ENCODE measurements around the gene EXOC4.
A peak's percentile ranks its signal among the peaks of the same experiment; 100 is the strongest.

EXOC4 gene

DNA sequence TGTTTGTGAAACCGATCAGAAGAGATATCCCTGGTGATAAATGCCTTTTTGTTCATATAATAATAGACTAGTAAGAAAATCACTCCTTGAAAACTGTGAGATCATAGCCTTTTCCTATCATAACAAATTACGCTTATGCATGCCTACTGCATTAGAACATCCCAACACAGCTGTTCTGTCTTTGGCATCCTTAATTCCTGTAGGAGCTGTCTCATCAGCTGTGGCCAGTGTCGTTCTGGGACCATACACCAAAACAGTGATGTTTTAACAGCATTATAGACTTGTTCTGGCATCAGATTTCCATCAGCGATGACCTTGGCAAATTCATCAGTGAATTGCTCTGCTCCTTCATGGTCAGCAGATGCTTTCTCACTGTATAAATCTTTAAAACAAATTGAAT is 450.7 kb downstream of the EXOC4 start:
- peak; percentile 83 for DNase-seq (ENCODE audit: low read depth)
- H3K4me3 ChIP-seq (replicated peaks; ENCODE audit: low read depth, low read length): no peak overlapping the region
- TF ChIP-seq, protein P1, sequence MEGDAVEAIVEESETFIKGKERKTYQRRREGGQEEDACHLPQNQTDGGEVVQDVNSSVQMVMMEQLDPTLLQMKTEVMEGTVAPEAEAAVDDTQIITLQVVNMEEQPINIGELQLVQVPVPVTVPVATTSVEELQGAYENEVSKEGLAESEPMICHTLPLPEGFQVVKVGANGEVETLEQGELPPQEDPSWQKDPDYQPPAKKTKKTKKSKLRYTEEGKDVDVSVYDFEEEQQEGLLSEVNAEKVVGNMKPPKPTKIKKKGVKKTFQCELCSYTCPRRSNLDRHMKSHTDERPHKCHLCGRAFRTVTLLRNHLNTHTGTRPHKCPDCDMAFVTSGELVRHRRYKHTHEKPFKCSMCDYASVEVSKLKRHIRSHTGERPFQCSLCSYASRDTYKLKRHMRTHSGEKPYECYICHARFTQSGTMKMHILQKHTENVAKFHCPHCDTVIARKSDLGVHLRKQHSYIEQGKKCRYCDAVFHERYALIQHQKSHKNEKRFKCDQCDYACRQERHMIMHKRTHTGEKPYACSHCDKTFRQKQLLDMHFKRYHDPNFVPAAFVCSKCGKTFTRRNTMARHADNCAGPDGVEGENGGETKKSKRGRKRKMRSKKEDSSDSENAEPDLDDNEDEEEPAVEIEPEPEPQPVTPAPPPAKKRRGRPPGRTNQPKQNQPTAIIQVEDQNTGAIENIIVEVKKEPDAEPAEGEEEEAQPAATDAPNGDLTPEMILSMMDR (IDR thresholded peaks at IDR 0.05; ENCODE audit: low read length, missing control alignments): no peak

DNA sequence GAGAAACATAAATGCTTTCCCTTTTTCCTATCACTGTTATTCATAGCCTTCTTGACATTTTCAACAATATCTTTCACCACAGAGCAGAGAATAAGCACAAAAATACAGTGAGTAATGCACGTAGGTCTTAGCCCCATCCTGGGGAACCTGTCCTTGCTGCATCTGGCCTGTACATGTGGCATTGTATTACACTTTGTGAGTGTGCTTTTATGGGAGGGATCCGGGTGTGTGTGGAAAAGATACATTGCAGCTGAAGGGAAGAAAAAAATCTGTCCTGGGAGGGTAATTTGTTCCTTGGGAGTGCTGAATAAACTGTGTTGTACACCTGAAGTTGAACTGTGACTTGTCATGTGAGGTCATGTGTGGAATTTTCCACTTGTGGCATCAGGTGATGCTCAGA is 451.6 kb downstream of the EXOC4 start:
- no peak overlapping the region for H3K4me3 ChIP-seq (replicated peaks; ENCODE audit: low read depth, low read length)
- DNase-seq (ENCODE audit: low read depth): no peak
- TF ChIP-seq, protein P1 (IDR thresholded peaks at IDR 0.05; ENCODE audit: low read length, missing control alignments): no peak

DNA sequence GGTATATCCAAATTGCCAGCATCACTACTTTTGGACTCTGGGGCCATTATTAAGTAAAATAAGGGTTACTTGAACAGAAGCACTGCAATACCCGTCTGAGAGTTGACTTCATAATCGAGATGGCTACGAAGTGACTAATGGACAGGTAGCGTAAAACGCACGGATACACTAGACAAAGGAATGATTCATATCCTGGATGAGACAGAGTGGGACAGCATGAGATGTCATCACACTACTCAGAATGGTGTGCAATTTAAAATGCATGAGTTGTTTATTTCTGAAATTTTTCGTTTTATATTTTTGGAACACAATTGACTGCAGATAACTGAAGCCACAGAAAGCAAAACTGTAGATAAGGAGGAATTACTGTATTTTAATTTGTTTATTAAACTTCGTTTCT is 452.7 kb downstream of the EXOC4 start:
- no peak overlapping the region for H3K4me3 ChIP-seq (replicated peaks; ENCODE audit: low read depth, low read length)
- peak; percentile 82 for DNase-seq (ENCODE audit: low read depth)
- TF ChIP-seq, protein P1 (IDR thresholded peaks at IDR 0.05; ENCODE audit: low read length, missing control alignments): no peak

DNA sequence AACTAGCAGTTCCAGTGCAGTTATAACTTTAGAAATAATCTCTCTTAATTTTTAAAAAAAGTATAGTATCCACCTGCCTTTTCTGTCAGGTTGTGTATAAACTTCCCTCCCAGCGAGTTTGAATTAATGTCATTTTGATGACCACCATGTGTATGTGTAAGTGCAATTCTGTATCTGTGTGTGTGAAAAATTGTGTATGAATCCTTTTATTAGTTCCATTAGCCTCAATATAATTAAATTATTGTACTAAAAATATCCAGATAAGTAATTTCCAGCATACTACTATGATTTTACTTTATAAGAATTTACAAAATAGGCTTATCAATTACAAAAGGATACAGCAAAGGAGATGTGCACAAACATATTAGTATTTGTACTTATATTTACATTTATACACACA is 453.1 kb downstream of the EXOC4 start:
- no peak for DNase-seq (ENCODE audit: low read depth)
- TF ChIP-seq, protein P1 (IDR thresholded peaks at IDR 0.05; ENCODE audit: low read length, missing control alignments): no peak
- no peak overlapping the region for H3K4me3 ChIP-seq (replicated peaks; ENCODE audit: low read depth, low read length)

DNA sequence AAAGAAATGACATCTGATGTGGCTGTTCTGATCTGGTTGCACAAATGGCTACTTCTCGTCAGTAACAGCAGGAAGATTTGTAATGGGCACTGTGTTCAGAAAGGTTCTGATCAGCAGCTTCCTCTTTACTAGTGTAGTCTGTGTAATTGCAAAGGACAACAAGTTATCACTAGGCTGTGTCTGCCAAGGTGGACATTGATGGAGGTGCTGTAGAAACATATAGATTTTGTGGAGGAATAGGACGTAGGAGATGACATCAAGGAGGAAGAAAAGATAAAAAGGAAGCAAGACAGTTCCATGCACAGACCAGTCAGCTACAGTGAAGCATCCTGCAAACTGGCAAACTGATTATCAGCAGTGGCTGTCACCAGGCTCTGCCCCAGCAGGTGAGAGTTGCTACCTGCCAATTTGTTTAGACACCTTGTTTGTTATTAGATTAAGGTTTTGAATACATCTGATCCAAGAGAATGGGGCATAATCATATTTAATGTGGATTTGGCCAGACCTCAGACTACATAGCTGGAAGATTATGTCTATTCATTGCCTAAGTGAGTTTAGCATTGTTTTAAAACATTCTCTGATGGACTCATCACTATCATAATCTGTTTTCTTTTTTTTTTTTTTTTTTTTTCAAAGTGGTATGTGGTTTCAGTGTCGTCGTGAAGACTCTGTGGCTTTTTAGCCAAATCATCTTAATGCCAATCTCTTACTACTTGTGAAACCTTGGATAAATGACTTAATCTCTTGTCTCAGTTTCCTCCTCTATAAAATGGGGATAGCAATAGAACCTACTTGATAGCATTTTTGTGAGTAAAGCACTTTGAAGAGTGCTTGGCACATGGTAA is 456.4 kb downstream of the EXOC4 start:
- DNase-seq (ENCODE audit: low read depth): no peak
- TF ChIP-seq, protein P1 (IDR thresholded peaks at IDR 0.05; ENCODE audit: low read length, missing control alignments): no peak
- no peak overlapping the region for H3K4me3 ChIP-seq (replicated peaks; ENCODE audit: low read depth, low read length)

DNA sequence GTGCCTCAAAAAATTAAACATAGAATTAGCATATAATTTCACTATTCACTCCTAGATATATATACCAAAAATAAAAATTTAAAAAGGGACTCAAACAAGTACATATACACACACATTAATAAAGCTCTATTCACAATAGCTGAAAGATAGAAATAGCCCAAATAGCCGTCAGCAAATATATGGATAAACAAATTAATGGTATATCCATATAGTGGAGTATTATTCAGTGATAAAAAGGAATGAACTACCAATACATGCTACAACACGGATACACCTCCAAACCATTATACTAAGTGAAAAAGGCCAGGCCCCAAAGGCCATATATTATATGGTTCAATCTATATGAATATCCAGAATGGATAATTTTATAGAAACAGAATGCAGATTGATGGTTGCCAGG is 459.7 kb downstream of the EXOC4 start:
- H3K4me3 ChIP-seq (replicated peaks; ENCODE audit: low read depth, low read length): no peak overlapping the region
- DNase-seq (ENCODE audit: low read depth): no peak
- TF ChIP-seq, protein P1 (IDR thresholded peaks at IDR 0.05; ENCODE audit: low read length, missing control alignments): no peak

DNA sequence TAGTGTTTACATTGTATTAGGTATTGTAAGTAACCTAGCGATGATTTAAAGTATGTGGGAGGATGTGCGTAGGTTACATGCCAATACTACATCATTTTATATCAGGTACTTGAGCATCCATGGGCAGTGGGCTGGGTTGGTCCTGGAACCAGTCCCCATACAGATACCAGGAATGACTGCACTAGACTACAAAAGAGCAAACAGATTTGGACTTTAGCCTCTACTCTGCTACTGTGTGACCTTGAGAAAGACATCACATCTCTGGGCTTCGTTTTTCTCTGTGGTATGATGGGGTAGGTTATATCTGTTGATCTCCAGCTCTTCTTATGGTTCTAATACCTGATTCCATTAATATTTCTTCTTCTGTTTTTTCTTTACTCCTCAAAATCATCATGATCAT is 461.8 kb downstream of the EXOC4 start:
- H3K4me3 ChIP-seq (replicated peaks; ENCODE audit: low read depth, low read length): no peak overlapping the region
- TF ChIP-seq, protein P1 (IDR thresholded peaks at IDR 0.05; ENCODE audit: low read length, missing control alignments): no peak
- DNase-seq (ENCODE audit: low read depth): no peak
